Hepatocyte (in vitro differentiated cells): ENCODE measurements around the gene CALHM1.

Experiments
- EZH2 ChIP-seq: fragments of 200-600 bp; sonication (generic); IDR thresholded peaks from 2 replicates; pipeline ENCODE4 v1.6.1; 2016; ENCODE audit warnings: antibody characterized with exemption, mild to moderate bottlenecking, borderline replicate concordance
- EZH2phosphoT487 ChIP-seq: fragments of 200-600 bp; sonication (generic); IDR thresholded peaks from one replicate; pipeline ENCODE4 v1.6.1; 2018; ENCODE audit warnings: antibody characterized with exemption, mild to moderate bottlenecking, low read depth, moderate library complexity; ENCODE audit not compliant: unreplicated experiment, severe bottlenecking
- TF ChIP-seq, protein P1 (sequence below): fragments of 200-600 bp; sonication (generic); IDR thresholded peaks from 2 replicates; pipeline ENCODE4 v1.5.1; 2016; ENCODE audit warnings: antibody characterized with exemption, mild to moderate bottlenecking; ENCODE audit not compliant: poor library complexity

DNA sequence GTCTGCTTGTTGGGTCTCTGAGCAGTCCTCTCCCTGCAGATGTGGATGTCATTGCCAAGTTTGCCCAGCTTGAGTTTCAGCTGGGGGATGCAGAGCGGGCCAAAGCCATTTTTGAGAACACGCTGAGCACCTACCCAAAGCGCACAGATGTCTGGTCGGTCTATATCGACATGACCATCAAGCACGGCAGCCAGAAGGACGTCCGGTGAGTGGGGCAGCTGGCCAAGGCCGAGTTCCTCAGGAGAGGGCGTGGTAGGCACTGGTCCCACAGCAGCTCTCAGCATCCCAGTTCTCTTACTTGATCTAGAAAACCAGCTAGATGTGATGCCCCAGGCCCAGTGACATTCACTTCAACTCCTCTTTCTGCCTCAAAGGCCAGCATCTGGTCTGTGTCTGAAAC is 14.2 kb downstream of the CALHM1 start:
- TF ChIP-seq EZH2phosphoT487 = no peak
- TF ChIP-seq, protein P1, sequence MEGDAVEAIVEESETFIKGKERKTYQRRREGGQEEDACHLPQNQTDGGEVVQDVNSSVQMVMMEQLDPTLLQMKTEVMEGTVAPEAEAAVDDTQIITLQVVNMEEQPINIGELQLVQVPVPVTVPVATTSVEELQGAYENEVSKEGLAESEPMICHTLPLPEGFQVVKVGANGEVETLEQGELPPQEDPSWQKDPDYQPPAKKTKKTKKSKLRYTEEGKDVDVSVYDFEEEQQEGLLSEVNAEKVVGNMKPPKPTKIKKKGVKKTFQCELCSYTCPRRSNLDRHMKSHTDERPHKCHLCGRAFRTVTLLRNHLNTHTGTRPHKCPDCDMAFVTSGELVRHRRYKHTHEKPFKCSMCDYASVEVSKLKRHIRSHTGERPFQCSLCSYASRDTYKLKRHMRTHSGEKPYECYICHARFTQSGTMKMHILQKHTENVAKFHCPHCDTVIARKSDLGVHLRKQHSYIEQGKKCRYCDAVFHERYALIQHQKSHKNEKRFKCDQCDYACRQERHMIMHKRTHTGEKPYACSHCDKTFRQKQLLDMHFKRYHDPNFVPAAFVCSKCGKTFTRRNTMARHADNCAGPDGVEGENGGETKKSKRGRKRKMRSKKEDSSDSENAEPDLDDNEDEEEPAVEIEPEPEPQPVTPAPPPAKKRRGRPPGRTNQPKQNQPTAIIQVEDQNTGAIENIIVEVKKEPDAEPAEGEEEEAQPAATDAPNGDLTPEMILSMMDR = no peak
- no peak for TF ChIP-seq EZH2
